ENCODE results near the gene ESRP2.

The ESRP2 gene

DNA sequence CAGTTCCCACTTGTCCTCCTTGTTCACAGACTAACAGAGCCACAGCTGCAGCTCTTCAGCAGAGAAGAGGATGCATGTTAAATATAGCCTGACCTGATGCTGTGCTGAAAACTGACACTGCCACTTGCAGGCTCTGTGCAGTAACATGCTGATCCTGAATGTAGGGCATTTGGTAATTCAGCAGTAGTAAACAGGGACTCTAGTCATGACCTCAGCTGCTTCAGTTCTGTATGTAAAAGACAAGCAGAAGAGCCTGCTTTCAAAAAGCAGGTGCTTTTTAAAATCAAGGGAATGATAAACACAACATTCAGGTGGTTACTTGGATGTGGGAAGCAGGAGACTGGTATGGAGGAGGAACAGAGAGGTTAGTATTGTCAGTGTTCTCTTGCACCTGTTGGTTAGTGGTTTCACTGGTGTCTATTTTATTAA, 33.8 kb downstream of the ESRP2 start:
- TF ChIP-seq, protein P1, sequence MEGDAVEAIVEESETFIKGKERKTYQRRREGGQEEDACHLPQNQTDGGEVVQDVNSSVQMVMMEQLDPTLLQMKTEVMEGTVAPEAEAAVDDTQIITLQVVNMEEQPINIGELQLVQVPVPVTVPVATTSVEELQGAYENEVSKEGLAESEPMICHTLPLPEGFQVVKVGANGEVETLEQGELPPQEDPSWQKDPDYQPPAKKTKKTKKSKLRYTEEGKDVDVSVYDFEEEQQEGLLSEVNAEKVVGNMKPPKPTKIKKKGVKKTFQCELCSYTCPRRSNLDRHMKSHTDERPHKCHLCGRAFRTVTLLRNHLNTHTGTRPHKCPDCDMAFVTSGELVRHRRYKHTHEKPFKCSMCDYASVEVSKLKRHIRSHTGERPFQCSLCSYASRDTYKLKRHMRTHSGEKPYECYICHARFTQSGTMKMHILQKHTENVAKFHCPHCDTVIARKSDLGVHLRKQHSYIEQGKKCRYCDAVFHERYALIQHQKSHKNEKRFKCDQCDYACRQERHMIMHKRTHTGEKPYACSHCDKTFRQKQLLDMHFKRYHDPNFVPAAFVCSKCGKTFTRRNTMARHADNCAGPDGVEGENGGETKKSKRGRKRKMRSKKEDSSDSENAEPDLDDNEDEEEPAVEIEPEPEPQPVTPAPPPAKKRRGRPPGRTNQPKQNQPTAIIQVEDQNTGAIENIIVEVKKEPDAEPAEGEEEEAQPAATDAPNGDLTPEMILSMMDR (conservative IDR thresholded peaks at IDR 0.05): no peak
- no peak overlapping the region for H3K27ac ChIP-seq

DNA sequence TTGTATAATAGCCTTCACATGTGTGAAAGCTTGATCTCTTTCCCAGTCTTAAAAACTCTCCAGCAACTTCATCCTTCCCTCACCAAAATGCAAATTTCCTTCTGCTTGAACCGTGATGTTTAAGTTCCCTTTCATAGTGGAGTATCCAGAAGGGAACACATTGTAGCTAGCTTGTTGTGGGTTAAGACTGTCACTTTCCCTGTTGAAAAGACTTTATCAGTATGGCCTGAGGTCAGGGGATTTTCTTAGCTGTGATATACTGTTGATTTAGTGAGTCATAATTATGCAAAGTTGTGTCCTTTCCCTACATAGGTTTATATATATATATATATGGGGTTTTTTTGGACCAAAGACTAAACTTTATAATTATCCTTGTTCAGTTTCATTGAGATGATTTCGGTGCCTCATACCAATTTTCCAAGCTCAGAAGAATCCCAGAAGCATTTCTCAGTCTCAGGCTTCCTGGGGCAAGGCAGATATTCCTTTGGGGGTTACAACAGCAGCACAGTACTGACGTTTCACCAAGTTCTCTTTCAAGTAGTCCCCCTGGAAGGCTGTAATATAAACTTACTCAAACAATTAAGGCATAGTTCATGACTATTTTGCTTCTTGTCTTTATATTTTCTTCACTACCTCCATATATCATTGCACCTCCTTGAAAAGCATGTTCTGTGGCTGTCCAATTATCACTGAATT, 35.7 kb downstream of the ESRP2 start:
- TF ChIP-seq, protein P1 (conservative IDR thresholded peaks at IDR 0.05): no peak
- no peak overlapping the region for H3K27ac ChIP-seq

DNA sequence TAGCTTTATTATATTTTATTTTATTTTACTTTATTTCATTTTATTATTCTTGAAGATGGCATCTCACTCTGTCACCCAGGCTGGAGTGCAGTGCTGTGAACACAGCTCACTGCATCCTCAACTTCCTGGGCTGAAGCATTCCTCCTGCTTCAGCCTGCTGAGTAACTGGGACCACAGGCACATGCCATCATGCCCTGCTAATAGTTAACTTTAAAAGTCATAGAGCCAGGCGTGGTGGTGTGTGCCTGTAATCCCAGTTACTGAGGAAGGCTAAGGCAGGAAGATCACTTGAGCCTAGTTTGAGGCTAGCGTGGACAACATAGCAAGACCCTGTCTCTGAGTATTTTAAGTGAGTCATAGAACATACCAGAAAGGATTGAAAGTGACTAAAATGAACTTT, 38.7 kb downstream of the ESRP2 start:
- no peak overlapping the region for H3K27ac ChIP-seq

DNA sequence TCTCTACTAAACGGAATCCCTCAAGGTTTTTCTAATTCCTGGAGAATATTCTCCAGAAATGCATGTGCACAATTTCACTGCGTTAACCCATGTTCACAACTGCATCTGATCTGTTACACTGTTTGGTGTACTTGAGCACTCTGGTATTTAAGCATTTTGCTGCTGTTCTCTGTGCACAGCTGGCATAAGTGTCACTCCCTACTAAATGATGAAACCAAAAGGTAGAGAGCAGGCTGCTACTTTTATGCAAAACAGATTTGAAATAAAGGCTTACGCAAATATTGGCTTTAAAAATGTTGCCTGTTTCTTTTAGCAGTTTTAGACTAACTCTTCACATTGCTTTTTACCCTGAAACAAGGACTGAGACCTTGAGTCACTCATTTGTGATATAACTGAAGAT, 41.7 kb downstream of the ESRP2 start:
- TF ChIP-seq, protein P1 (conservative IDR thresholded peaks at IDR 0.05): no peak

More for the DNA sequence above, 38.7 kb downstream of the ESRP2 start:
- TF ChIP-seq, protein P1 (conservative IDR thresholded peaks at IDR 0.05): no peak

DNA sequence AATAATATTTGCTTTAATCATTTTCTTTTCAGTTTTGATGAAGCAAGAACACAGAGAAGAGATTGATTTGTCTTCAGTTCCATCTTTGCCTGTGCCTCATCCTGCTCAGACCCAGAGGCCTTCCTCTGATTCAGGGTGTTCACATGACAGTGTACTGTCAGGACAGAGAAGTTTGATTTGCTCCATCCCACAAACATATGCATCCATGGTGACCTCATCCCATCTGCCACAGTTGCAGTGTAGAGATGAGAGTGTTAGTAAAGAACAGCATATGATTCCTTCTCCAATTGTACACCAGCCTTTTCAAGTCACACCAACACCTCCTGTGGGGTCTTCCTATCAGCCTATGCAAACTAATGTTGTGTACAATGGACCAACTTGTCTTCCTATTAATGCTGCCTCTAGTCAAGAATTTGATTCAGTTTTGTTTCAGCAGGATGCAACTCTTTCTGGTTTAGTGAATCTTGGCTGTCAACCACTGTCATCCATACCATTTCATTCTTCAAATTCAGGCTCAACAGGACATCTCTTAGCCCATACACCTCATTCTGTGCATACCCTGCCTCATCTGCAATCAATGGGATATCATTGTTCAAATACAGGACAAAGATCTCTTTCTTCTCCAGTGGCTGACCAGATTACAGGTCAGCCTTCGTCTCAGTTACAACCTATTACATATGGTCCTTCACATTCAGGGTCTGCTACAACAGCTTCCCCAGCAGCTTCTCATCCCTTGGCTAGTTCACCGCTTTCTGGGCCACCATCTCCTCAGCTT, 45.0 kb downstream of the ESRP2 start:
- H3K27ac ChIP-seq: no peak overlapping the region
- TF ChIP-seq, protein P1 (conservative IDR thresholded peaks at IDR 0.05): no peak

More for the DNA sequence above, 41.7 kb downstream of the ESRP2 start:
- H3K27ac ChIP-seq: no peak overlapping the region

DNA sequence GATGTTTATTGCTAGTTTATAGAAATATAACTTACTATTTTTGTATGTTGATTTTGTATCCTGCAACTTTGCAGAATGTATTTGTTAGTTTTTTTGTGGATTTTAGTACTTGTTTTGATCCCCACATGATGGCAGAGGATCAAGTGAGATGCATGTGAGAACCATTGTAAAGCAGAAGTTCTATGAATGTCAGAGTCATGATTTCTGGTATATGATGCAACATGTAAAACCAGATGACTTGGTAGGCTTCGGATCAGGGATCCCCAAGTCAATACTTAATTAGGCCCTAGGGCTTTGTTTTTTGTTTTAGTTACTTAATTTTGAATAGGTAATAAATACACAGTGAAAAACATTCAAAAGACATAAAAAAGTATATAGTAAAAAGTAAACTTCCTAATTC, 45.8 kb downstream of the ESRP2 start:
- H3K27ac ChIP-seq: no peak overlapping the region
- TF ChIP-seq, protein P1 (conservative IDR thresholded peaks at IDR 0.05): no peak

DNA sequence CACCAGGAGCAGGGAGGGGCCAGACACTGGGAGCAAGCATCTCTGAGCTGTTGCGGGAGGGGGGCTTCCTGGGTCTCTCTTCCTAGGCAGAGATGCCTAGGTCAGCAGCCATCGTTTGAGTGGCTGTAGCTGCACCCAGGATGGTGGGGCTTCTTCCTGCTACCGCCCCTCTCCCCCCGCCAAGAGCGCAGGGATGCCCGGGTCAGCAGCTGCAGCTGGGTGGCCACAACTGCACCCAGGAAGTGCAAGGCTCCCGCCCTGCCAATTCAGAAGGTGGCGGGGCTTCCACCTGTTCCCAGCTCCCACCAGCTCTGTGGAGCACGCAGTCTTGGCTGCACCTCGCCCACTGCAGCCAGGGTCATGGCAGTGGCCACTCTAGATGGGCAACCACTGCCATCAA, 47.8 kb downstream of the ESRP2 start:
- TF ChIP-seq, protein P1 (conservative IDR thresholded peaks at IDR 0.05): no peak
- no peak overlapping the region for H3K27ac ChIP-seq

All from VCaP (cell line).